ENCODE measurements around the gene NELL1. TPM values are rescaled to one million over a fixed set of nuclear protein-coding genes. Genes with fewer than 3 reads are reported as not detected.

NELL1 gene
- total and polyA plus RNA-seq, 7 donors = 0.34 to 1.1 (median 0.62) TPM; not detected in 3

DNA sequence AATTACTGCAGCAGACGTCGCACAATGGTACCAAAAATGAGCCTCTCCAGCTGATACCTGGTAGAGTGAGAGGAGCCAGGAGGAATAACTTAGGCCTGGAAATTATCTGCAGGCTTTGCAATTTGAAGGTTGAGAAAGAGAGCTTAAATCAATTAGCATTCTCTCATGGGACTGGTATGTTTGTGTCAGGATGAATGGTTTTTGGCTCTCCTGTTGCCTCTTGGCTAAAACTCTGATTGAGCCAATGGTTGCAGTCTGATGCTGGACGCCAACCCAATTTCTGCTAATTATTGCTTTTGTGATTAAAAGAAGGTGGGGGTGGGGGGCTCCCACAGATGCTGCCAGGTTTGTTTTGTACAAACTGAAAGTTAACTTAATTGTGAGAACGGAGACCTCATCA lies 12.5 kb upstream of the NELL1 start:
- WGBS, 2 donors = 84 to 85% methylated on average over 4 of the region's 4 CpGs
- Histone ChIP-seq H3K4me3 (no peak overlapping the region), H3K4me1 (no peaks in the 10 kb centered on the region), H3K27ac (no peak overlapping the region), H3K9me3 (no peaks in the 10 kb centered on the region), H3K27me3 (no peaks in the 10 kb centered on the region), H3K36me3 (no peaks in the 10 kb centered on the region)
- no peak for DNase-seq
- TF ChIP-seq POLR2AphosphoS5 (IDR thresholded peaks at IDR 0.05) (no peak), POLR2A (IDR thresholded peaks at IDR 0.05) (no peak), EP300 (IDR thresholded peaks at IDR 0.05) (no peak)
- TF ChIP-seq, protein P1, sequence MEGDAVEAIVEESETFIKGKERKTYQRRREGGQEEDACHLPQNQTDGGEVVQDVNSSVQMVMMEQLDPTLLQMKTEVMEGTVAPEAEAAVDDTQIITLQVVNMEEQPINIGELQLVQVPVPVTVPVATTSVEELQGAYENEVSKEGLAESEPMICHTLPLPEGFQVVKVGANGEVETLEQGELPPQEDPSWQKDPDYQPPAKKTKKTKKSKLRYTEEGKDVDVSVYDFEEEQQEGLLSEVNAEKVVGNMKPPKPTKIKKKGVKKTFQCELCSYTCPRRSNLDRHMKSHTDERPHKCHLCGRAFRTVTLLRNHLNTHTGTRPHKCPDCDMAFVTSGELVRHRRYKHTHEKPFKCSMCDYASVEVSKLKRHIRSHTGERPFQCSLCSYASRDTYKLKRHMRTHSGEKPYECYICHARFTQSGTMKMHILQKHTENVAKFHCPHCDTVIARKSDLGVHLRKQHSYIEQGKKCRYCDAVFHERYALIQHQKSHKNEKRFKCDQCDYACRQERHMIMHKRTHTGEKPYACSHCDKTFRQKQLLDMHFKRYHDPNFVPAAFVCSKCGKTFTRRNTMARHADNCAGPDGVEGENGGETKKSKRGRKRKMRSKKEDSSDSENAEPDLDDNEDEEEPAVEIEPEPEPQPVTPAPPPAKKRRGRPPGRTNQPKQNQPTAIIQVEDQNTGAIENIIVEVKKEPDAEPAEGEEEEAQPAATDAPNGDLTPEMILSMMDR (IDR thresholded peaks at IDR 0.05) = no peak
- intact Hi-C loops (cut with DNase I) = no loop called here

DNA sequence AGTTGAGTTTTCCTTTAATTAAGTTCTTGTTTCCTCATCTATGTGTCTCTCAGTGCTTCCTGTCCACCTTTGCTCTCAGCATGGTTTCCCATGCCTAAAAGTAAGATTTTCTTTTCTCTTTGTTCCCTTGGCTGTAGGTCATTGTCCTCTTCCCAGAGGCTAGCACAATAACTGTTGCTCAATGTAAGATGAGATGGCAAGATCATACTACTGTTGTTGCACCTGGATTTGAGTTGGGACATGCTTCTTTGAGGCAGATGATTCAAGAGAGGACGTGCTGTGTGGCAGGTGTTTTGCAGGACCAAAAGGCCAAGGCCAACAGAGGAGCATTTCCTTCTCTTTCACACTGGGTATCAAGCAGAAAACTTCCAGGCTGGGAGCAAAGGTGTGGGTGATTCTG lies 11.3 kb upstream of the NELL1 start:
- Histone ChIP-seq H3K27me3 (no peaks in the 10 kb centered on the region), H3K4me3 (no peak overlapping the region), H3K4me1 (no peaks in the 10 kb centered on the region), H3K9me3 (no peaks in the 10 kb centered on the region), H3K27ac (no peak overlapping the region), H3K36me3 (no peaks in the 10 kb centered on the region)
- TF ChIP-seq EP300 (IDR thresholded peaks at IDR 0.05) (no peak), POLR2AphosphoS5 (IDR thresholded peaks at IDR 0.05) (no peak), POLR2A (IDR thresholded peaks at IDR 0.05) (no peak)
- TF ChIP-seq, protein P1 (IDR thresholded peaks at IDR 0.05) = no peak
- WGBS, 2 donors = 19 to 48% methylated on average over 1 of the region's 1 CpG
- intact Hi-C loops (cut with DNase I) = no loop called here
- no peak for DNase-seq

DNA sequence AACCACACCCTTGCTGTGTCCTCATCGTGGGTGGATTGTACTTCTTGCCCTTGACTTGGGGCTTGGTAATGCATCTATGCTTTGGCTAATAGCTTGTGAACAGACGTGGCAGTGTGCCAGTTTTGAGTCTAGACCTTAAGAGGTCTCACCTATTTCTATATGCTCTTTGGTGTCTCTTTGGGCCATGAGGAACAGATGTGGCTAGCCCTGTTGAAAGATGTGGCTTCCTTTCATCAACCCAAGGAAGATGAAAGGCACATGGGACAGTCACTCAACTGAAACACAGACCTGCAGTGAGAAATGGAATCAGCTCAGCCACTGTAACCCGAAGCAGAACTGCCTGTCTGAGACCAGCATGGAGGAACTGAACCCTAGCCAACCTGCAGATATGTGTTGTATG lies 7.9 kb upstream of the NELL1 start:
- intact Hi-C loops (cut with DNase I) = no loop called here
- TF ChIP-seq EP300 (IDR thresholded peaks at IDR 0.05) = no peak
- TF ChIP-seq POLR2A (IDR thresholded peaks at IDR 0.05) = no peak
- TF ChIP-seq, protein P1 (IDR thresholded peaks at IDR 0.05) = no peak
- no peak for TF ChIP-seq POLR2AphosphoS5 (IDR thresholded peaks at IDR 0.05)
- H3K27ac ChIP-seq = no peak overlapping the region
- 58 to 62% methylated on average over 3 of the region's 3 CpGs for WGBS, 2 donors
- no peaks in the 10 kb centered on the region for H3K4me1 ChIP-seq
- no peak for DNase-seq
- no peaks in the 10 kb centered on the region for H3K36me3 ChIP-seq
- no peaks in the 10 kb centered on the region for H3K9me3 ChIP-seq
- H3K27me3 ChIP-seq = peaks cover 0 to 3% (median 0%) of the 10 kb centered on the region in 3 donors
- no peak overlapping the region for H3K4me3 ChIP-seq

DNA sequence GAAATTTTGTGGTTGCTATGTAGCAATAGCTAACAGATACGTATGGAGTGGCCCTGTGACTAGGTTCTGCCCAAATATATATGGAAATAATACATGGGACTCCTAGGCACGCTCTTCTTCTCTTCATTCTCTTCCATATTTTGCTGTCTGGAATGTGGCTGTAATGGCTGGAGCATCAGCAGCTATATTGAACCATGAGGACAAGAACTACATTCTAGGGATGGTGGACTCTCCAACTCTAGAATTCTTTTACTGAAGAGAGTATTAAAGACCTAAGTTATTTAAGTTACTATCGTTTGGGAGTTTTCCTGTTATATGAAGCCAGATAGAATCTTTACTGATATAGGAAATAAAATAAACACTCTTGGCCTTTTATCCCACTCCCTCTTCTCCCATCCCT lies 7.5 kb upstream of the NELL1 start:
- Histone ChIP-seq H3K9me3 (no peaks in the 10 kb centered on the region), H3K27me3 (peaks cover 0 to 3% (median 0%) of the 10 kb centered on the region in 3 donors), H3K27ac (no peak overlapping the region), H3K4me1 (no peaks in the 10 kb centered on the region), H3K36me3 (no peaks in the 10 kb centered on the region), H3K4me3 (no peak overlapping the region)
- intact Hi-C loops (cut with DNase I) = no loop called here
- WGBS, 2 donors = 84 to 85% methylated on average over 3 of the region's 3 CpGs
- no peak for DNase-seq
- TF ChIP-seq EP300 (IDR thresholded peaks at IDR 0.05) = no peak
- TF ChIP-seq POLR2A (IDR thresholded peaks at IDR 0.05) = no peak
- TF ChIP-seq, protein P1 (IDR thresholded peaks at IDR 0.05) = no peak
- TF ChIP-seq POLR2AphosphoS5 (IDR thresholded peaks at IDR 0.05) = no peak

DNA sequence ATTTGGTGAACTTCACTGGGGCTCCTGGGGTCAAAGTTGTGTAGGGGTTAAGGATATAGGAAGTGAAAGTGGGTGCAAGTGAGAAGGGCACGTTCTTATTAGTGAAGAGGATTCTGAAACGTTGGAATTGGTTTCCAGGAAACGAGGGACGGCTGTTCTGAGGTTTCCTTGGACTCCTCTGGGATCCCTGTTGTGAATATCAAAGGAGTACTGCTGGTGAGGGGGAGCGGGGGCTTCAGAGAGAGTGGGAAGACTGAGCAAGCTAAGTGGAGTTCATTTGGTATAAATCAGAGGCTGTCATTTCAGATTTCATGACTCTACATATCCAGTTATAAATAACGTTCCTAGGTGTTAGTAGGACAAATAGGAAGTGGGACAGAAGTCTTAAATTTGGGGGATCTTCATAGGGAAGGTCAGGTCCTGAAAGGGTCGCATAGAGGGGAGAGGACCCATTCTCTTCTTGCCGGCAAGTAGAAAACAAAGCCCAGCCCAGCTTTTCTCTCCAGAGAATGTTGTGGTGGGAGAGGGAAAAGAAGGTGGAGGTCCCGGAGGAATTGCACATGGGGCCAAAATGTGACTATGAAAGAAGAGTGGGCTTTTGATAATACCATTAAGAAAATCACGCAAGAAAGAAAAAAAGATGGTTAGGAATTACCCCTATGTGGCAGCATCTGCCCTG lies 1.1 kb upstream of the NELL1 start:
- no peaks in the 10 kb centered on the region for H3K36me3 ChIP-seq
- 10% methylated on average over 10 of the region's 10 CpGs for WGBS, 2 donors
- H3K27ac ChIP-seq = no peak overlapping the region
- DNase-seq = no peak
- no peak for TF ChIP-seq POLR2A (IDR thresholded peaks at IDR 0.05)
- TF ChIP-seq POLR2AphosphoS5 (IDR thresholded peaks at IDR 0.05) = no peak
- TF ChIP-seq, protein P1 (IDR thresholded peaks at IDR 0.05) = no peak
- no peak for TF ChIP-seq EP300 (IDR thresholded peaks at IDR 0.05)
- H3K4me1 ChIP-seq = peaks cover 0 to 16% (median 13%) of the 10 kb centered on the region in 4 donors
- no peak overlapping the region for H3K4me3 ChIP-seq
- intact Hi-C loops (cut with DNase I) = no loop called here
- H3K27me3 ChIP-seq = peaks cover 15 to 63% (median 38%) of the 10 kb centered on the region in 3 donors
- no peaks in the 10 kb centered on the region for H3K9me3 ChIP-seq
